Body of pancreas (tissue), 4 donors: Measurements from ENCODE around the gene NEB.

Experiments
- CTCF ChIP-seq, 7 experiments: fragments of 450-650 bp in 4 of 7; fragments of 200-600 bp in 3 of 7; sonication (generic) in 3 of 7; IDR thresholded peaks; one replicate each; pipeline ENCODE4 v1.5.1; 2016 to 2019; ENCODE audit warnings: antibody characterized with exemption in 7 of 7
- POLR2A ChIP-seq, 3 donors: fragments of 450-650 bp; IDR thresholded peaks; one replicate each; pipeline ENCODE4 v1.6.1; 2016; ENCODE audit warnings: antibody characterized with exemption in 3 of 3, mild to moderate bottlenecking in 2 of 3

- TF ChIP-seq CTCF (IDR thresholded peaks at IDR 0.05) (no peak), POLR2A (IDR thresholded peaks at IDR 0.05) (no peak)
Measured at GRCh38 chr2:151439127-151439526, 295.1 kb downstream of the NEB start.
